ENCODE measurements around the gene MFSD8.

DNA sequence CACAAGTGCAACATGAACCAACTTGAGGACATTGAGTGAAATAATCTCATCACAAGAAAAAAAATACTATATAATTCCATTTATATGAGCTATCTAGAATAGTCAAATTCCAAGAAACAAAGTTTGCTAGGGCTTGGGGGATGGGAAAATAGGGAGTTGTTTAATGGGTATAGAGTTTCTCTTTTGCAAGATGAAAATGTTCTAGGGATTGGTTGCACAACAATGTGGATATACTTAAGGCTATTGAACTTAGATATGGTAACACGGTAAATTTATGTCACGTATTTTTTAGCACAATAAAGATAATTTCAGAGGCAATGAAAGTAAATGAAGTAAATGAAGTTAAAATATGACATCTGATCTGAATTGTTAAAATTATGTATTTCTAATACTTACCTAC, 7.9 kb downstream of the MFSD8 start:
- TF ChIP-seq, protein P1, sequence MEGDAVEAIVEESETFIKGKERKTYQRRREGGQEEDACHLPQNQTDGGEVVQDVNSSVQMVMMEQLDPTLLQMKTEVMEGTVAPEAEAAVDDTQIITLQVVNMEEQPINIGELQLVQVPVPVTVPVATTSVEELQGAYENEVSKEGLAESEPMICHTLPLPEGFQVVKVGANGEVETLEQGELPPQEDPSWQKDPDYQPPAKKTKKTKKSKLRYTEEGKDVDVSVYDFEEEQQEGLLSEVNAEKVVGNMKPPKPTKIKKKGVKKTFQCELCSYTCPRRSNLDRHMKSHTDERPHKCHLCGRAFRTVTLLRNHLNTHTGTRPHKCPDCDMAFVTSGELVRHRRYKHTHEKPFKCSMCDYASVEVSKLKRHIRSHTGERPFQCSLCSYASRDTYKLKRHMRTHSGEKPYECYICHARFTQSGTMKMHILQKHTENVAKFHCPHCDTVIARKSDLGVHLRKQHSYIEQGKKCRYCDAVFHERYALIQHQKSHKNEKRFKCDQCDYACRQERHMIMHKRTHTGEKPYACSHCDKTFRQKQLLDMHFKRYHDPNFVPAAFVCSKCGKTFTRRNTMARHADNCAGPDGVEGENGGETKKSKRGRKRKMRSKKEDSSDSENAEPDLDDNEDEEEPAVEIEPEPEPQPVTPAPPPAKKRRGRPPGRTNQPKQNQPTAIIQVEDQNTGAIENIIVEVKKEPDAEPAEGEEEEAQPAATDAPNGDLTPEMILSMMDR (IDR thresholded peaks at IDR 0.05), result no peak
- no peak for TF ChIP-seq POLR2A (IDR thresholded peaks at IDR 0.05)

Data from prostate gland (tissue), 2 donors.